ENCODE results near the gene SYNJ2.

The SYNJ2 gene

DNA sequence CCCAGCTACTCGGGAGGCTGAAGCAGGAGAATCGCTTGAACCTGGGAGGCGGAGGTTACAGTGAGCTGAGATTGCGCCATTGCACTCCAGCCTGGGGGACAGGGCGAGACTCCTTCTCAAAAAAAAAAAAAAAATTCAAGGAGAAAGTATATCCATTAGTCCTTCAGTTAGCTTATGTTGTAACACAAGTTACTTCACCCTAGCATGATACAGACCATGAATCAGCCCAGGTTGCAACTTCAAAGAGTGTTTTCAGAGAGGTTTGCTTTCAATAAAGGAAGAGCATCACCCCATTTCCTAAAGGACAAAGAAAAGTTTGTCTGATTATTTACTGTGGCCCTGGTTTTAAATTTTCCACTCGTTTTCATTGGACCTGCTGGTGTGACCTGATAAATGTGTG, 113.4 kb downstream of the SYNJ2 start:
- no peaks in the 10 kb centered on the region for H3K4me1 ChIP-seq (ENCODE audit: low read depth, poor library complexity, severe bottlenecking)
- no peak overlapping the region for H3K4me2 ChIP-seq
- H4K20me1 ChIP-seq (ENCODE audit: insufficient read depth) = no peaks in the 10 kb centered on the region
- H3K79me2 ChIP-seq (ENCODE audit: insufficient read depth, low read depth) = no peaks in the 10 kb centered on the region
- H3K9ac ChIP-seq = no peak overlapping the region
- no peaks in the 10 kb centered on the region for H3K36me3 ChIP-seq (ENCODE audit: insufficient read depth)
- H3K27ac ChIP-seq = no peak overlapping the region
- H3K4me3 ChIP-seq (IDR thresholded peaks at IDR 0.05; ENCODE audit: insufficient read depth, low read depth, low read length) = no peak overlapping the region
- TF ChIP-seq, protein P1, sequence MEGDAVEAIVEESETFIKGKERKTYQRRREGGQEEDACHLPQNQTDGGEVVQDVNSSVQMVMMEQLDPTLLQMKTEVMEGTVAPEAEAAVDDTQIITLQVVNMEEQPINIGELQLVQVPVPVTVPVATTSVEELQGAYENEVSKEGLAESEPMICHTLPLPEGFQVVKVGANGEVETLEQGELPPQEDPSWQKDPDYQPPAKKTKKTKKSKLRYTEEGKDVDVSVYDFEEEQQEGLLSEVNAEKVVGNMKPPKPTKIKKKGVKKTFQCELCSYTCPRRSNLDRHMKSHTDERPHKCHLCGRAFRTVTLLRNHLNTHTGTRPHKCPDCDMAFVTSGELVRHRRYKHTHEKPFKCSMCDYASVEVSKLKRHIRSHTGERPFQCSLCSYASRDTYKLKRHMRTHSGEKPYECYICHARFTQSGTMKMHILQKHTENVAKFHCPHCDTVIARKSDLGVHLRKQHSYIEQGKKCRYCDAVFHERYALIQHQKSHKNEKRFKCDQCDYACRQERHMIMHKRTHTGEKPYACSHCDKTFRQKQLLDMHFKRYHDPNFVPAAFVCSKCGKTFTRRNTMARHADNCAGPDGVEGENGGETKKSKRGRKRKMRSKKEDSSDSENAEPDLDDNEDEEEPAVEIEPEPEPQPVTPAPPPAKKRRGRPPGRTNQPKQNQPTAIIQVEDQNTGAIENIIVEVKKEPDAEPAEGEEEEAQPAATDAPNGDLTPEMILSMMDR (conservative IDR thresholded peaks at IDR 0.05; ENCODE audit: low read depth, low read length) = no peak
- H3K27me3 ChIP-seq (ENCODE audit: insufficient read depth, low read depth) = no peaks in the 10 kb centered on the region
- H2AFZ ChIP-seq (ENCODE audit: low read depth) = no peak overlapping the region

DNA sequence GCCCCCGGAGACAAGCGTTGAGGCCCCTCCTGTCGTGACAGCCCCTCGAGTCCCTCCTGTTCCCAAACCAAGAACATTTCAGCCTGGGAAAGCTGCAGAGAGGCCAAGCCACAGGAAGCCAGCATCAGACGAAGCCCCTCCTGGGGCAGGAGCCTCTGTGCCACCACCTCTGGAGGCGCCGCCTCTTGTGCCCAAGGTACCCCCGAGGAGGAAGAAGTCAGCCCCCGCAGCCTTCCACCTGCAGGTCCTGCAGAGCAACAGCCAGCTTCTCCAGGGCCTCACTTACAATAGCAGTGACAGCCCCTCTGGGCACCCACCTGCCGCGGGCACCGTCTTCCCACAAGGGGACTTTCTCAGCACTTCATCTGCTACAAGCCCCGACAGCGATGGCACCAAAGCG, 114.0 kb downstream of the SYNJ2 start:
- Histone ChIP-seq H3K79me2 (ENCODE audit: insufficient read depth, low read depth) (no peaks in the 10 kb centered on the region), H3K27ac (no peak overlapping the region), H3K9ac (no peak overlapping the region), H4K20me1 (ENCODE audit: insufficient read depth) (no peaks in the 10 kb centered on the region), H3K27me3 (ENCODE audit: insufficient read depth, low read depth) (no peaks in the 10 kb centered on the region), H2AFZ (ENCODE audit: low read depth) (no peak overlapping the region), H3K4me2 (no peak overlapping the region), H3K4me1 (ENCODE audit: low read depth, poor library complexity, severe bottlenecking) (no peaks in the 10 kb centered on the region), H3K36me3 (ENCODE audit: insufficient read depth) (no peaks in the 10 kb centered on the region), H3K4me3 (IDR thresholded peaks at IDR 0.05; ENCODE audit: insufficient read depth, low read depth, low read length) (no peak overlapping the region)
- TF ChIP-seq, protein P1 (conservative IDR thresholded peaks at IDR 0.05; ENCODE audit: low read depth, low read length) = no peak

DNA sequence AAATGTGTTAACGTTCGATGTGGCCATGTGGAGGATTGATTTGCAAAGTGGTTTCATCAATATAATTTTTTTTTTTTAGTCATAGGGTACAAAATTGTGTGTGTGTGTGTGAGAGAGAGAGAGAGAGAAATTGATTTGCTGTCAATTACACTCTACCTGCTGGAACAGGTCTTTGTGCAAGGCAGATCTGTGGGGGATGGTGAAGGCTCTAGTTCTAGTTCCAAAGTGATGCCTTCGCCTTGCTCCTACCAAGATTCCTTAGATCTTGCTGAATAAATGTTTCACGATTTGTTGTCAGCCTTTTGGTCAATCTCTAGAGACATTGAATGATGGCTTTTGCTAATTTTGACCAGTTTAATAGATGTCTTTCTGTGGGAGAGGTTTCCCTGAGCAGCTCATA, 121.6 kb downstream of the SYNJ2 start:
- H3K4me1 ChIP-seq (ENCODE audit: low read depth, poor library complexity, severe bottlenecking) = no peaks in the 10 kb centered on the region
- no peak overlapping the region for H3K9ac ChIP-seq
- H3K79me2 ChIP-seq (ENCODE audit: insufficient read depth, low read depth) = no peaks in the 10 kb centered on the region
- TF ChIP-seq, protein P1 (conservative IDR thresholded peaks at IDR 0.05; ENCODE audit: low read depth, low read length) = no peak
- no peaks in the 10 kb centered on the region for H3K27me3 ChIP-seq (ENCODE audit: insufficient read depth, low read depth)
- H3K4me3 ChIP-seq (IDR thresholded peaks at IDR 0.05; ENCODE audit: insufficient read depth, low read depth, low read length) = no peak overlapping the region
- H2AFZ ChIP-seq (ENCODE audit: low read depth) = no peak overlapping the region
- H3K36me3 ChIP-seq (ENCODE audit: insufficient read depth) = no peaks in the 10 kb centered on the region
- no peak overlapping the region for H3K27ac ChIP-seq
- H4K20me1 ChIP-seq (ENCODE audit: insufficient read depth) = no peaks in the 10 kb centered on the region
- H3K4me2 ChIP-seq = no peak overlapping the region

DNA sequence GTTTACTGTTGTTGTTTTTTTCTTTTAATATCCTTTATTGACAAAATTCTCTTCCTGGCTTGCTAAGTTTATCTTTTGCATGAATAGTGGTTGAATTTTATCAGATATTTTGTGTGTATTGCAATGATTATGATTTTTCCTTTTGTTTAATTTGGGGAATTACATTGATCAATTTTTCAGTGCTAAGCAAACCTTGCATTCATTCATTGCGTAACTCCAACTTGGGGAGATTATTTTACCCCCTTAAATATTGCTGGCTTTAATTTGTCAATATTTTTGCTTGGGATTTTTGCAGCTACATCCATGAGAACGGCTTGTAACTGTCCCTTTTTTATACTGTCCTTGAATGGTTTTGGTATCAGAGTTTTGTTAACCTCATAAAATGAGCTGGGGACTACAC, 123.0 kb downstream of the SYNJ2 start:
- Histone ChIP-seq H4K20me1 (ENCODE audit: insufficient read depth) (no peaks in the 10 kb centered on the region), H3K79me2 (ENCODE audit: insufficient read depth, low read depth) (no peaks in the 10 kb centered on the region), H2AFZ (ENCODE audit: low read depth) (no peak overlapping the region), H3K4me1 (ENCODE audit: low read depth, poor library complexity, severe bottlenecking) (no peaks in the 10 kb centered on the region), H3K9ac (no peak overlapping the region), H3K27ac (no peak overlapping the region), H3K4me3 (IDR thresholded peaks at IDR 0.05; ENCODE audit: insufficient read depth, low read depth, low read length) (no peak overlapping the region), H3K36me3 (ENCODE audit: insufficient read depth) (no peaks in the 10 kb centered on the region), H3K4me2 (no peak overlapping the region), H3K27me3 (ENCODE audit: insufficient read depth, low read depth) (no peaks in the 10 kb centered on the region)
- TF ChIP-seq, protein P1 (conservative IDR thresholded peaks at IDR 0.05; ENCODE audit: low read depth, low read length) = no peak

DNA sequence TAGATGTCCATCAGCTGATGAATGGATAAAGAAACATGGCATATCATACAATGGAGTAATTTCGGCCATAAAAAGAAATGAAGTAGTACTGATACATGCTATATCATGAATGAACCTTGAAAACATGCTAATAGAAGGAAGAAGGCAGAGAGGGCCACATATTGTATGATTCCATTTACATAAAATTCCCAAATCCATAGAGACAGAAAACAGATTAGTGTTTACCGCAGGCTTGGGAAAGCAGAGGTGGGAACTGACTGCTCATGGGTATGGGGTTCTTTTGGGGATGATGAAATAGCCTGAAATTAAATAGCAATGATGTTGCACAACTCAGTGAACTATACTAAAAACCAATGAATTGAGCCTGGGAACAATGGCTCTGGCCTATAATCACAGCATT, 128.1 kb downstream of the SYNJ2 start:
- no peak overlapping the region for H3K27ac ChIP-seq
- no peak overlapping the region for H3K9ac ChIP-seq
- no peaks in the 10 kb centered on the region for H3K36me3 ChIP-seq (ENCODE audit: insufficient read depth)
- no peaks in the 10 kb centered on the region for H3K4me1 ChIP-seq (ENCODE audit: low read depth, poor library complexity, severe bottlenecking)
- no peak overlapping the region for H2AFZ ChIP-seq (ENCODE audit: low read depth)
- no peak overlapping the region for H3K4me2 ChIP-seq
- no peaks in the 10 kb centered on the region for H3K27me3 ChIP-seq (ENCODE audit: insufficient read depth, low read depth)
- no peaks in the 10 kb centered on the region for H3K79me2 ChIP-seq (ENCODE audit: insufficient read depth, low read depth)
- H3K4me3 ChIP-seq (IDR thresholded peaks at IDR 0.05; ENCODE audit: insufficient read depth, low read depth, low read length) = no peak overlapping the region
- TF ChIP-seq, protein P1 (conservative IDR thresholded peaks at IDR 0.05; ENCODE audit: low read depth, low read length) = no peak
- no peaks in the 10 kb centered on the region for H4K20me1 ChIP-seq (ENCODE audit: insufficient read depth)
